ENCODE results near the gene DOCK4. TPM values are rescaled to one million over a fixed set of nuclear protein-coding genes. Genes with fewer than 3 reads are reported as not detected.

Gene DOCK4
- total RNA-seq, 1 donor from 2014 or later, result 51.2 TPM

DNA sequence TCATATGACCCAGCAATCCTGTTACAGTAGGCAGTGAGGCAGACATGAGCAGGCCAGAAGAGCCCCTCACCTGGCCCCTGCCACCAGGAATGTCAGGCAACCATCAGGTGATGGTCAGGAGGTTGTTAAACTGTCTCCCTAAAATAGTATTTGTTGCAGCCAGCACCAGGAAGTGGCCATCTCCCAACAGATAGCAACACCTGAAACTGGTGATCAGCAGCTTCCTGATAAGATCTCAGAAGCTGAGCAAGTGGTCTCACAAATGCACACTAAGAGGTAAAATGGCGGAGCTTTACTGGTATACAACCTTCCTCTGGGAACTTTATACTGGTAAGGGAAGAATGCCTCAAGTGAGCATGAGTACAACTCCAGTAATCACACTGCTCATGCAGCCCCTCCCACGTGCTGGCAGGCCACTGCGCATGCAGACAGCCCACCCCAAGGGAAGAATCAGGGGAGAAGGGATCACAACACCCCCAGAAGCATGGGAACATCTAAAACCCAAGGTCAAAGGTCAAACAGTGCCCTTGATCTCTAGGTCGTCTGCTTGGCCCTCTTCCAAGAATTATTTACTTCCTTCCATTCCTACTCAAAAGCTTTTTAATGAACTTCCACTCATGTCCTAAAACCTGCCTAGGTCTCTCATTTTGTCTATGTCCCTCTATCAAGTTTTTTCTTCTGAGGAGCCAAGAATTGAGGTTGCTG, 133.5 kb downstream of the DOCK4 start:
- ATAC-seq (no peak), DNase-seq (ENCODE audit: low spot score) (no peak)
- intact Hi-C loops (cut with DNase I), result no loop called here

DNA sequence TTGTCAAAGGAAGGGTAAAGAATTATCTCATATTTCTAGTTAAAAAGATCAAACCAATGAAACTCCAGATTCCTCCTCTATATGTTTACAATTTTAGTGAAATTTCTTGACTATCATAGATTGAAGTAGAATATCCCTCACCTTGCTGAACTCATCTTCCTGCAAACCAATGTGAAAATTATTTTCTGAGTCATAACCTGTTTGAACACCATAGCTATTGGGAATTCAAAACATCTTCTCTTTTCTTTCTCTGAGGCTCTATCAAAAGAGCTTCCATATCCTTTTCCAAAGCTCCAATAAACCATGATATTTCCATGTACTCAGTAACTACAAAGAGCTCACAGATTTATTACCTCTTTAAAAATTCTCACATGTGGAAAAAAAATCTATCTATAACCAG, 134.3 kb downstream of the DOCK4 start:
- ATAC-seq (no peak), DNase-seq (ENCODE audit: low spot score) (no peak)
- intact Hi-C loops (cut with DNase I), result no loop called here

DNA sequence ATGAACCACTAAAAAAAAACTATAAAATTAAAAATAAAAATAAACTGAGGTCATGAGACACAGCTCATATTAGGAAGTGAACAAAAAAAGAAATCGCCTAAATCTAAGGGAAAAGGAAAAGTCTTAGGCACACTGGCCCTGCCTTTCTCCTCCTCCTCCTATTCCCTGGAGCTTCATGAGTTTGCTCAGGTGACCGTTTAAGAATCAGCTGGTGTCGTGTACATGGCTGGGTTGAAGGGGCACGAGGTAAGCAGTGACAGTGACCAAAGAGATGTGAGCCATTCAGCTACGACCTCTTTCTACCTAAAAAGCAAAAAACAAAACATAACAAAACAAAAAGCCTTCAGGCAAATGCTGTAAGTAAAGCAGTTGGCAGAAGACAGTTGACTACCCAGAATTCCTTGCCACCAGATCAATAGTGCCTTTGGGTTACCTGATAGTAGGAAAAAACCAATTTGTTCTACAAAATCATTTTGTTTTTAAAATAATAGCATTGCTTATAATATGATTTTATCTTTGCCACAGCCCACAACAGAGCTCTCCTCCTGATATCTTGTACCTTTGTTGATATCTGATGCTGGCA, 135.4 kb downstream of the DOCK4 start:
- intact Hi-C loops (cut with DNase I), result no loop called here
- no peak for ATAC-seq

DNA sequence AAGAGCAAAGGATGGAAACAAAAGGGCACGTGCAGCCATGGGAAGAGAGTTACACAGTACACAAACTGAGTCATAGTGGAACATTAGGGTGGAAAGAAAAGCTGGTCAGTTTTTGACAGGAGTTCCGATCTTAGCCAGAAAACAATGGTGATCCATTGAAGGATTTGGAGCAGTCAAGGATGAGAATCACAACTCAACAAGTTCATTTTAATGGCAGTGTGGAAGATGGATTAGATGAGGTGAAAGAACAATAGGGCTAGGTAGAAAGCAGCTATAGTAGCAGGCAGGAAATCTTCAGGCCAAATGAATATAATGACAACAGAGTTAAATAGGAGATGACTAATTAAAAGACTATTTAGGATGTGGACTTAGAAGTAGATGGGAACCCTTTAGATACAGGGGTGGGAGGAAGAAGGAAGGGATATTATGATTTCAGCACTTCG, 136.3 kb downstream of the DOCK4 start:
- DNase-seq (ENCODE audit: low spot score) (no peak), ATAC-seq (no peak)
- intact Hi-C loops (cut with DNase I), result no loop called here

More for the DNA sequence above, 135.4 kb downstream of the DOCK4 start:
- no peak for DNase-seq (ENCODE audit: low spot score)

DNA sequence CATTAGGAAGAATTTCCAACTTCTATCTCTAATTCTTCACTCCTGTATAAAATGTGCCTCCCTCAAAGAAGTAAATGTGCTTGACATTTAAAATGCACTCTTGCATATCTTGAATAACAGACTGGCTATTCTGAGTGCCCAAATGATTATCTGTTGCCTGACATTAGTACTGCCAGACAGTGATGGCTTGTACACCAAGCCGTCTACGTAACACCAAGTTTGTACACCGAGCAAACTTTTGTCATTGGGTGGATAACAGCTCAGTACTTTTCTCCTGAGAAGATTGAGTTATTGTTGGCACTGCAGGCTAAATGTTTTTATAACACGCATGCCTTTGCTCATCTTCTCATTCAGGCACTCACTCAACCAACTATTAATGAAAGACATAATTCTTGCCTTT, 137.2 kb downstream of the DOCK4 start:
- intact Hi-C loops (cut with DNase I), result no loop called here
- ATAC-seq (no peak), DNase-seq (ENCODE audit: low spot score) (no peak)

DNA sequence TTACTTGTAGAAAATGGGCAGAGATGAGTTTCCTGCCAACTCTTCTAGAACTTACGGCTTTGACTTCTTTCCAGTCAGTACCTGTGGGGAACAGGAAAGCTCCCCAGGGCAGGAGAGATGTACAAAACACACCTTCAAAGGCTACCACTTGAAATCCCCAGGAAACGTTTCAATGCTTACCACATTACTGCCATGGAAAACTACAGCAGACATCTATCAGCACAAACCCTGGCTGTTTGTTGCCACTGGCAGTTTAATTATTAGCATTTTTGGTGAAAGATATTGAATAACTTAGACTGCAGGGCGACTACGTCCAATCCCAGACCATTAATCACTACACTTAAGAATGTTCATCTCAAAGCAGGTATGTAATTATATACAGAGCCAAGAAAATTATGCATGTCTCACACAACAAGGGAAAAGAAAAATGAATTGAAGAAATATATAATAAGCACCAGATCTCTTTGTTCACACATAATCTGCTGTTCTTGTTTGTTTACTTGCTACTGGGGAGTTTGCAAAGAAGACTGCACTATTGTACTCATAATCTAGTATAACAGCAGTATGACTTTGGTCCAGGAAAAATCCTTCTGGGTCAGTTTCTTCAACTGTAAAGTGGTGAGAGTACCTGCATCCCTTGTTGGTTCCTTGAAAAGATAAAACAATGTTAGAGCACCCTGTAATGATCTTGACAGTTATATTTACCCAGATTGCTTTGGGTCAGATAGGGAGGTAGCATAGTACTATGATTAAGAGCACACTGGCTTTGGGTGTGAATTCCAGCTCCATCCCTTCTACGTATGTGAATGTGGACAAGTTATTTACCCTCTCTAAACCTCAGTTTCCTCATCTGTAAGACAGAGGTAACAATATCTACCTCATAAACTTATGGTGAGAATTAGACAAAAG, 138.3 kb downstream of the DOCK4 start:
- ATAC-seq (no peak), DNase-seq (ENCODE audit: low spot score) (no peak)
- intact Hi-C loops (cut with DNase I), result no loop called here

DNA sequence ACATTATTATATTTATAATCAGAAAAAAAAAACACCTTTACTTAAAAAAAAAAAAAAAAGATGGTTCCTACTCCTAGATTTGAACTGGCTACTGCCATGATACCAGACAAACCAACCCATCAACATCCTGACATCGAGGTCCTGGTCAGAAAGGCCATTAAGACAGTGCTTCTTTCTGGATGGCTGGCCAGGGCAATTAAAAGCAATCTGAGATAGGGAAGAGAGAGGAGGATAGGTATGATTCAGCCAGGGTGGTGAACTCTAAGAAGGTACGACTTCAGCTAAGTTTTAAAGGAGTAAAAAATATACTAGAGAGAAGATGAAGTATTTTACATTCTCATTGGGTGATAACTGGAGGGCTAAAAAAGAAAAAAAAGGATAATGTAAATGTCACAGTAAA, 139.0 kb downstream of the DOCK4 start:
- DNase-seq (ENCODE audit: low spot score), result no peak

DNA sequence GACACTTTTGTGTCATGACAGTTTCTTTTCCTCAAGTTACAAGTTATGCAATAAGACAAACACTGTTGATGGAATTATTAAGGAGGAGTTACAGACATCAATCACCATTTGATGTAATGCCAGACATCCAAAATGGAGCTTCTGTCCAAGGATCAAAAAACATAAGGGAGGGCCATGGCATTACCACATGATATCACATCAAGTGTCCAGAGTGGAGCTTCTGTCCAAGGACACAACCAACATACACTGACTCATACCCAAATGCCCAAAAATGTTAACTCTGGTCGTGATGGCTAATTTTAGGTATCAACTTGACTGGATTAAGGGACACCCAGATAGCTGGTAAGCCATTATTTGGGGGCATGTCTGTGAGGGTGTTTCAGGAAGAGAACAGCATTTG, 140.4 kb downstream of the DOCK4 start:
- DNase-seq (ENCODE audit: low spot score) (no peak), ATAC-seq (no peak)
- intact Hi-C loops (cut with DNase I), result no loop called here

More for the DNA sequence above, 139.0 kb downstream of the DOCK4 start:
- no peak for ATAC-seq
- intact Hi-C loops (cut with DNase I), result no loop called here

DNA sequence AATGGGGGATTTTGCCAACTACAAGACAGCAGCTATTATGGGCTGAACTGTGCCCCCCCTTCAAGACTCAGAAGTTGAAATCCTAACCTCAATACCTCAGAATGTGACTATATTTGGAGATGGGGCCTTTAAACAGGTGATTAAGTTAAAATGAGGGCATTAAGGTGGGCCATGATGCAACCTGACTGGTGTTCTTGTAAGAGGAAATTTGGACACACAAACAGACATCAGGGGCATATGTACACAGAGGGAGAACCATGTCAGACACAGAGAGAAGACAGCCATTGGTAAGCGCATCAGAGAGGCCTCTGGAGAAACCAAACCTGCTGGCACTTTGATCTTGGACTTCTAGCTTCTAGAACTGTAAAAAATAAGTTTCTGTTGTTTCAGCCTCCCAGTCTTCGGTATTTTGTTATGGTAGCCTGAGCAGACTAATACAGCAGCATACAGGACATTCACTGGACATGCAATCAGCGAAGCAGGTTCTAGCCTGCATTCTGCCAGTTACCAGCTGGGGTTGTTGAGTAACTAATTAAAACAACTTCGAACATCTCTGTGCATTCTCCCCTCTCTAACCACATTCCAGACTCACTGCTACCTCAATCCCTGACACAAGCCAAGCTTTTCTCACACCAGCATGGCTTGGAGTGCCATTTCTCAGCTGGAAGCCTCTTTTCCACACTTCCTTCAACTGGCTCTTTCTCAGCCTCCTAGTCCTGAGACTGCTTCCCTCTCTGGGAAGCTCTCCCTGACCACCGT, 141.4 kb downstream of the DOCK4 start:
- no peak for DNase-seq (ENCODE audit: low spot score)
- ATAC-seq, result no peak
- intact Hi-C loops (cut with DNase I), result no loop called here

DNA sequence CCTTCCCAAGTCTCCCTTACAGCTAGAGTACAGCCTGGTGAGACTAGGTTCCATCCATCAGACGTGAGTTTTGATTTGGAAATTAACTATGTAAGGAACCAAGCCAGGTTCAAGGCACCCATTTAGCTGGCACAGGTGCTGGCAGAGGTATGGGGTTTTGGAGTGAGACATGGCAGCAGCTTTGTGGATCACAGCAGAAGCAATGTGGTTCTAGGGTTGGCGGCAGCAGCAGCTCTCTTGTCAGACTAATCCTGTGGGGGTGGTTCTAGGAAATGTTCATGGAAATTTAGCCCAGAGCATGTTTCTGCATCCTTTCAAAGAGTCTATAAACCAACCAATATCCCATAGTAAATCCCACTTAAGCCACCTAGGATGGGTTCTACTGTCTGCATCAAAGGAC, 142.2 kb downstream of the DOCK4 start:
- intact Hi-C loops (cut with DNase I), result no loop called here
- no peak for DNase-seq (ENCODE audit: low spot score)
- no peak for ATAC-seq

DNA sequence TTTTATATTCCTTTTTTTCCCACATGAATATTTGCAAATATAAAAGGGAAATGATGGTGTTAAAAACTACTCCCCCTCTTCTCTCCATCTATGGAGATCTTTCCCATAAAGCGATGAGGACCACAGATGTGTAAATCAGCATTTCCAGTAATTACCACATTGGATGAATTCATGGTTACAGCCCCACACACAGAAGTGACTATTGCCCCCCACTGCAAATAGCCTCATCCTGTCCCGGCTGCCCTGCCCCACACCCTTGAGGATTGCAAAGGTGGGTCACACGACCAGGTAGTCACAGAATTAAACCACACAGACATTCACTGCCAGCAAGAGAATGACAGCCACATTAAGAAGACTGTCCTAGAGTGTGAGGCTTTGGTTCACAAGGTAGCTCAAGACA, 145.1 kb downstream of the DOCK4 start:
- DNase-seq (ENCODE audit: low spot score), result no peak
- no peak for ATAC-seq
- intact Hi-C loops (cut with DNase I), result no loop called here

DNA sequence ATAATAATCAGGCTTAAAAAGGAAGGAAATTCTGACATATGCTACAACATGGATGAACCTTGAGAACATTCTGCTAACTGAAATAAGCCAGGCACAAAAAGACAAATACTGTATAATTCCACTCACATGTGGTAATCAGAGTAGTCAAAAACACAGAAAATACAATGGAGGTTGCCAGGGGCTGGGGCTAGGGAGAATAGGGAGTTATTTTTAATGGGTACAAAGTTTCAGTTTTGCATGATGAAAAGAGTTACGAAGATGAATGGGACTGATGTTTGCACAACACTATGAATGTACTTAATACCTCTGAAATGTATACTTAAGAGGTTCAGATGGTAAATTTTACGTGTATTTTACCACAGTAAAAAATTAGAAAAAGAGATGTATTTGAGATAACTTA, 145.6 kb downstream of the DOCK4 start:
- intact Hi-C loops (cut with DNase I), result no loop called here
- DNase-seq (ENCODE audit: low spot score), result no peak
- no peak for ATAC-seq

DNA sequence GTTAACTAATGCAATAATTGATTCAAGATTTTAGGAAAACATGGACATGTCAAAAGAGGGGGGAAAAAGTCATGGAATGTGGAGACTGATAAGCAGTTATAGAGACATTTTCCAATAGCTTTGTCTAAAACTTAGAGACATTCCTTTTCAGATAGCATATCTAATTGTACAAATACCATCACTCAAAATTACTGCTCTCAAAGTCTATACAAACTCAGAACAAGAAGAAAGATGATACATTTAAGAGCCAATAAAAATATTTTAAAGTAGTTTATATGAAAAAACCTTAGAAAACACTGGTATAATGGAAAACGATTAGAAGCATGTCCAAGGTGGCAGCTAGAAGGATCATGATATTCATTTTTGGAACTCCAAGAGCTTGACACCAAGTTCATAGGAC, 146.5 kb downstream of the DOCK4 start:
- intact Hi-C loops (cut with DNase I), result no loop called here

DNA sequence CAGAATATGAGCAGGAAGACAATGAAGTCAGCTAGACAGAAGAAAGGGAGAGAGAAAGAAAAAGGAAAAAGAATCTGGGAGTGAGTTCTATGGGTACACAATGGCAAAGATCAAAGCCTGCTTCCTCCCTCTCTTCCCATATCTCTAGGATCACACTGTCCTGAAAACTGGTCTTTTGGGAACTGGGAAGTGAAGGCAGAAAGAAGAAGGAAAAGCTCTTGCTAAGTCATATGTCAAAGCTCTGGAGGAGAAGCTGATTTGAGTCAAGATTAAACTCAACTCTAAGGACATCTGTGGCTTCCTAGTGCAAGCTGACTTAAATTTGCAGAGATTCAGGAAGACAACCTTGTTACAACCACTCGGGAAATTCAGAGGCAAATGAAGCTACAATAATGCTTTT, 147.5 kb downstream of the DOCK4 start:
- ATAC-seq (no peak), DNase-seq (ENCODE audit: low spot score) (no peak)
- intact Hi-C loops (cut with DNase I), result no loop called here

More for the DNA sequence above, 146.5 kb downstream of the DOCK4 start:
- ATAC-seq, result no peak
- DNase-seq (ENCODE audit: low spot score), result no peak

DNA sequence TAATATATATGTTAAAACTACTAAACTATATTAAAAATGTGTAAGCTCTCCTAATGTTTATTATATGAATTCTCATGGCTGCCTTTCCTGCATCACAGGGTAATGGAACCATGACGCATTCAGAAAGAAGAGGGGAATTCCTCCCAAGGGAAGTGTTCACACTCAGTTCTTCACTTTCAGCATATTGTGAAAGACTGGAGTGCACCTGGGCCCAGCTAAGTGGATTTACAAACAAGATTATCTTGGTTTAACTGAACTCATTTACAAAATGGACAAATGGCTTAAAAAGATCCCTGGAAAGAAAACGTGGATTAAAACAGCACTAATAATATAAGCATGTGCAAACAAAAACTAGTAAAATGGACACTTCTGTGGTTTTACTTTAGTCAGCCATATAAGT, 149.8 kb downstream of the DOCK4 start:
- ATAC-seq, result peak; percentile 65
- intact Hi-C loops (cut with DNase I), result no loop called here
- no peak for DNase-seq (ENCODE audit: low spot score)

DNA sequence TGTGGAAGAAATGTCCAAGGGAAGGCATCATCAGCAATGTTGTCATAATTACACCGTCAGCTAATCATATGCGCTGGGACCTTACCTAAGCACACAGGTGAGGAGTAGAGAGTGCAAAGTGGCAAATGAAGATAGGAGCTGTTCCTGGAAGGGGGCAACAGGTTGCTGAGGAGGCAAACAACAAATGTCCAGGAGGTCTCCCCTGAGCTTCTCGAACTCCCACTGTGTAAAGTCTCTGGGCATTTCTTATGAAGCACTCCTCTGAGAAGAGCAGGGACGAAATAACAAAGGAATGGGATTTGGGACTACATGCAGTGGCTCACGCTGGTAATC, 152.5 kb downstream of the DOCK4 start:
- intact Hi-C loops (cut with DNase I), result no loop called here
- DNase-seq (ENCODE audit: low spot score) (no peak), ATAC-seq (no peak)

DNA sequence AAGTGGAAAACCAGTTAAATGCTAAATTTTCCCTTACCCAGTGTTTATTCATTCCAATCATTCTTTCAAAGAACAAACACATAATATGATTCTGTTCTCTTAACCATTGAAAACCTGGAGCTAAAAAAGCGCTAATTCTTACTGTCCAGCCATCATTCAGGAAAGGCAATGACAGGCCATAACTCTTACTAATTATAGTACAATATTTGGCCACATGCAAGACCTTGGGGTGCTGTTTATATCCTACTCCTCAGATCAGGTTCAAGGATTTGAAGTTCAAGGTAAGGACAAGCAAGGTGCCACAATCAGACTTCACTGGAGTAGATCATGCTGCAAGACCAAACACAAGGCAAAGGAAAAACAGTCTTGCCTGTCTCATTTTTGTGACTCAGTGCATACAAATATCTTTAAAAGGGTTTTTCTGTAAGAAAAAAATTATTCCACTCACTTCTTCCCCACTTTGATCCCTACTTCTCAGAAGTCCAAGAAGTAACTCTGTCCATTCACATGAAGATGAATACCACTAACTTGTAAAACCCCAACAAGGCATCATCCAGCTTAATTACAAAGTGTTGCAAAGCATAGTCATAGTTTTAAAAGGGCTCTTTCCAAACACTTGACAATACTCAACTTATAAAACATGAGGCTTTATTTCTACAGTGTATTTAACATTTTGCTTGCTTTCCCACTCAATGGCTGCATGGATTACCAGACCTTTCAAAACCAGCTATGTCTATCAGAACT, 153.0 kb downstream of the DOCK4 start:
- ATAC-seq (no peak), DNase-seq (ENCODE audit: low spot score) (no peak)
- intact Hi-C loops (cut with DNase I), result no loop called here

DNA sequence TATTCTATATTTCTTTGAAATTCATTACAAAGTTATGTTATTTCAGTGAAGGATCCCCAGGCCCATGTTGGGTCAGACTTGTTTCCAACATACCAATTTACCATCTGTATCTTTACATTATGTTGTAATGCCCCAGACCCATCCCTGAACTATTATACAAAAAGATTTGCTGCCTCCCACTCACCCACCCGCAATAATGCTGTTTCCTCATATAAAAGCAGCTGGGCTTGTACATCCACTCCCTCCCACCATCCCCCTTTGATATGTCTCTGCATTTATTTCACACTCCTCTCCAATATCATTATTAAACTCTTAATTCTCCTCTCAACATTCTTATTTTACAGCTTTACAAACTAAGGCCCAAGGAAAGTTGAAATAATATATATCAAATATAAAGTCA, 153.7 kb downstream of the DOCK4 start:
- intact Hi-C loops (cut with DNase I), result no loop called here
- no peak for DNase-seq (ENCODE audit: low spot score)
- ATAC-seq, result no peak

Measured in sciatic nerve (tissue), 2 donors.